Activated T-cell treated with anti-CD3 and anti-CD28 coated beads, Interleukin-2, amount 50 U/mL, for 72 hours (primary cell): ENCODE results near the gene GMDS. TPM values are rescaled to one million over a fixed set of nuclear protein-coding genes. Genes with fewer than 3 reads are reported as not detected.

Source experiments
- ATAC-seq, 2 donors: fragments of 150-1000 bp; cut with Tn5 transposase; replicated peaks in 1 of 2; 2 replicates each; pipeline ENCODE4 v1.10.0; 2021; ENCODE audit warnings: moderate library complexity in 2 of 2, mild to moderate bottlenecking in 1 of 2
- DNase-seq, 2 donors: peaks; one replicate each; pipeline ENCODE4 v3.0.0; 2021 to 2022; ENCODE audit warnings: mixed read lengths in 1 of 2
- H3K27ac Mint-ChIP-seq: one replicate; pipeline ENCODE4 v1.8.0; 2022; ENCODE audit warnings: mild to moderate bottlenecking, moderate library complexity, mixed read lengths
- H3K27me3 Mint-ChIP-seq: one replicate; pipeline ENCODE4 v1.8.0; 2022; ENCODE audit warnings: low read depth, mixed read lengths
- H3K36me3 Mint-ChIP-seq, 2 donors: one replicate each; pipeline ENCODE4 v1.8.0; 2022; ENCODE audit warnings: mixed read lengths in 2 of 2, mild to moderate bottlenecking in 1 of 2; ENCODE audit not compliant: insufficient read depth in 2 of 2
- H3K4me1 Mint-ChIP-seq: one replicate; pipeline ENCODE4 v1.8.0; 2022; ENCODE audit warnings: low read depth, mixed read lengths
- H3K4me3 Mint-ChIP-seq, 2 donors: one replicate each; pipeline ENCODE4 v1.8.0; 2022; ENCODE audit warnings: mild to moderate bottlenecking in 2 of 2, mixed read lengths in 2 of 2, moderate library complexity in 2 of 2
- H3K9me3 Mint-ChIP-seq, 2 donors: one replicate each; pipeline ENCODE4 v1.8.0; 2022; ENCODE audit warnings: mixed read lengths in 2 of 2
- total RNA-seq, 2 donors: library from RNA; stranded (reverse); gene quantifications; one replicate each; pipeline ENCODE4 v1.2.3, GENCODE V29; 2022

The GMDS gene
- total RNA-seq, 2 donors from 2014 or later: 23.8 to 33.0 TPM

- no peaks in the 10 kb centered on the region for H3K27me3 Mint-ChIP-seq
- no peak overlapping the region for H3K27ac Mint-ChIP-seq
- no peaks in the 10 kb centered on the region for H3K4me1 Mint-ChIP-seq
- H3K9me3 Mint-ChIP-seq: no peaks in the 10 kb centered on the region
- ATAC-seq (no peak), DNase-seq (no peak)
- no peak overlapping the region for H3K4me3 Mint-ChIP-seq
- no peaks in the 10 kb centered on the region for H3K36me3 Mint-ChIP-seq
Measured at GRCh38 chr6:1872649-1873131, 372.7 kb downstream of the GMDS start.

DNA sequence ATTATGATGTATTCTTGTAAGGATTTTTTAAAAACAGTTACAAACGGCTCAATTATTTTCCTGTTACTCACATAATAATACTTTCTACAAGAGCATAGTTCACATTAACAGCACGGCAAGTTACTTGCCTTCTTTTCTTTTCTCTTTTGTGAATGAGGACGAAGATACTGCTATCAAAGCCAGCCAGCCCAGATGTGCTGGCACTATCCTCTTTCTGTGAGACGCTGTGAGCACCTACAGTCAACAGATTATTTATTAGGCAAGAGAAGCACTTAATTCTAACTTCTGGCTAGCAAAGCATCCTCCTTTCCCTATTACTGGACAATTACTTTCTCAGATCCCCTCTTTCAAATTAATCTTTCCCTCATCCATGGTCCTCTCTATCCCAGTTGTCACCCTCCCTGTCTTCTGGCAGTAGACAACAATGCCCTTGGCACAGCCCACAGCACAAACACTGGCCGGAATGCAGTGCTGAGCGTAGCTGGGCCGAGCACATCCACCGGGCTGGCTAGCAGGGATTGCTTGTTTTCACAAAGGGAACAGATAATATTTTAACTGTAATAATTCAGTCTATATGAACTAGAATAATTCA is 373.6 kb downstream of the GMDS start:
- Mint-ChIP-seq H3K36me3 (no peaks in the 10 kb centered on the region), H3K27ac (no peak overlapping the region), H3K4me1 (no peaks in the 10 kb centered on the region), H3K27me3 (no peaks in the 10 kb centered on the region), H3K4me3 (no peak overlapping the region), H3K9me3 (no peaks in the 10 kb centered on the region)
- DNase-seq (no peak), ATAC-seq (no peak)

GRCh38 chr6:1870932-1871331 is 374.5 kb downstream of the GMDS start:
- Mint-ChIP-seq H3K36me3 (no peaks in the 10 kb centered on the region), H3K27ac (no peak overlapping the region), H3K27me3 (no peaks in the 10 kb centered on the region), H3K9me3 (no peaks in the 10 kb centered on the region), H3K4me3 (no peak overlapping the region), H3K4me1 (no peaks in the 10 kb centered on the region)
- no peak for ATAC-seq
- DNase-seq: no peak

DNA sequence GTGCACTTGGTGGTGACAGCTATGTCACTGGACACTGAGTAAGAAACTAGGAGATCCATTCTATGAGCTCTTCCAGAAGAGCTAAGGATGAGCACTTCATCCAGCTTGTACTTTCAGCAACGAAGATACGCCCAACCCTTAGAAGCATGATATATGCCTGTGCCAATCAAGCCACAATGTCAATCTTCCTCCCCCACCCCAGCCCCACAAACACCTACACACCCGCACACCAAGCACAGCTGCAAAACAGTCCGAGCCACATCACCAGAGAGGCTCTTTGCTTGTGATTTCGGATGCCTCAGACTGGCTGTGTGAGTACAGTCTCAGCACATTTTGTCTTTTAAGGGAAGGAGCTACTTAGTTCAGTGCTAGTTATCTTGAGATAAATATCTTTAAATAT is 375.2 kb downstream of the GMDS start:
- H3K9me3 Mint-ChIP-seq: no peaks in the 10 kb centered on the region
- H3K4me3 Mint-ChIP-seq: no peak overlapping the region
- ATAC-seq (no peak), DNase-seq (no peak)
- no peaks in the 10 kb centered on the region for H3K4me1 Mint-ChIP-seq
- no peak overlapping the region for H3K27ac Mint-ChIP-seq
- no peaks in the 10 kb centered on the region for H3K36me3 Mint-ChIP-seq
- H3K27me3 Mint-ChIP-seq: no peaks in the 10 kb centered on the region

- Mint-ChIP-seq H3K27ac (no peak overlapping the region), H3K4me3 (no peak overlapping the region), H3K9me3 (no peaks in the 10 kb centered on the region), H3K36me3 (no peaks in the 10 kb centered on the region), H3K4me1 (no peaks in the 10 kb centered on the region), H3K27me3 (no peaks in the 10 kb centered on the region)
- ATAC-seq (no peak), DNase-seq (no peak)
Measured at GRCh38 chr6:1869769-1870168, 375.6 kb downstream of the GMDS start.

GRCh38 chr6:1869308-1869707 is 376.1 kb downstream of the GMDS start:
- Mint-ChIP-seq H3K27me3 (no peaks in the 10 kb centered on the region), H3K27ac (no peak overlapping the region), H3K4me3 (no peak overlapping the region), H3K4me1 (no peaks in the 10 kb centered on the region), H3K9me3 (no peaks in the 10 kb centered on the region), H3K36me3 (no peaks in the 10 kb centered on the region)
- DNase-seq (no peak), ATAC-seq (no peak)

- no peak overlapping the region for H3K4me3 Mint-ChIP-seq
- no peaks in the 10 kb centered on the region for H3K9me3 Mint-ChIP-seq
- ATAC-seq (no peak), DNase-seq (no peak)
- no peaks in the 10 kb centered on the region for H3K36me3 Mint-ChIP-seq
- H3K27ac Mint-ChIP-seq: no peak overlapping the region
- no peaks in the 10 kb centered on the region for H3K4me1 Mint-ChIP-seq
- no peaks in the 10 kb centered on the region for H3K27me3 Mint-ChIP-seq
Measured at GRCh38 chr6:1868561-1869261, 376.7 kb downstream of the GMDS start.

DNA sequence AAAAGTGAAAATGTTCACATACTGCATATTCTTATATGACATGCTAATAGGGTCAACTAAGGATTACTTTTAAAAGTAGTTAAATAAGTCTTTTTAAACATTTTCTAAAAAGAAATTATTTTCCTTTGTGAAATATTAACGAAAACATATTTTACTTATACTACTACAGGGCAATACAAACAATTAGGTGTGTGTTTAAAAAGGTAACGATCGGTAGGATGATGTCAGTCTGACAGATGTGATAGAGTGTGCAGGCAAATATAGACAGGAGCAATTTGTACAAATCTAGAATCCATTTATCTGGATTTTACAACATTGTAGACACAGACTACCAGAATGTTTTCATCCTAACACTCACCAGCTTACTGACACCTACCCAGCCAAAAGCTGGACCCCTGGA is 378.2 kb downstream of the GMDS start:
- Mint-ChIP-seq H3K27ac (no peak overlapping the region), H3K27me3 (no peaks in the 10 kb centered on the region)

GRCh38 chr6:1865585-1865984 is 379.8 kb downstream of the GMDS start:
- H3K27ac Mint-ChIP-seq: no peak overlapping the region
- no peaks in the 10 kb centered on the region for H3K9me3 Mint-ChIP-seq
- no peak for ATAC-seq
- DNase-seq: no peak
- no peaks in the 10 kb centered on the region for H3K36me3 Mint-ChIP-seq
- no peaks in the 10 kb centered on the region for H3K4me1 Mint-ChIP-seq
- H3K4me3 Mint-ChIP-seq: no peak overlapping the region
- no peaks in the 10 kb centered on the region for H3K27me3 Mint-ChIP-seq

More for the DNA sequence above, 378.2 kb downstream of the GMDS start:
- no peak for DNase-seq
- no peaks in the 10 kb centered on the region for H3K4me1 Mint-ChIP-seq
- H3K4me3 Mint-ChIP-seq: no peak overlapping the region
- no peaks in the 10 kb centered on the region for H3K36me3 Mint-ChIP-seq
- no peak for ATAC-seq
- H3K9me3 Mint-ChIP-seq: no peaks in the 10 kb centered on the region

DNA sequence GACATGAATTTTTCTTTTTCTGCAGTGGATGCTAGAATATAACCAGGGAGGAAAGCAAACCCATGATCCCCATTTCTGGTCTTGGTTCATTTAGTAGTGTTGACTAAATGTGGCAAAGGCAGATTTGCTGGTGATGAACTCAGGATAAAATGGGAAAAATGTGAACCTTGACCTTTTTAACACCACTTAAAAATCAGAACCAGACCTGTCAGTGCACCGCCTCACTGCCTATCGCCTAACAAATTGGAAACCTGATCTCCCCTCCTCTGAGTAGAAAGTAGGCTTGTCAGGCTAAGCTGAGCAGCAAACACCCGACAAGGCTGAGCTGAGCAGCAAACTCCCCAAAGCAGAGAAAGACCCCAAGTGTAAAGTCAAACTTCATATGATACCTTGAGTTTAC is 380.9 kb downstream of the GMDS start:
- DNase-seq (no peak), ATAC-seq (no peak)
- H3K4me3 Mint-ChIP-seq: no peak overlapping the region
- no peak overlapping the region for H3K27ac Mint-ChIP-seq
- H3K36me3 Mint-ChIP-seq: no peaks in the 10 kb centered on the region
- no peaks in the 10 kb centered on the region for H3K9me3 Mint-ChIP-seq
- H3K27me3 Mint-ChIP-seq: no peaks in the 10 kb centered on the region
- no peaks in the 10 kb centered on the region for H3K4me1 Mint-ChIP-seq

- Mint-ChIP-seq H3K27ac (no peak overlapping the region), H3K9me3 (no peaks in the 10 kb centered on the region), H3K4me3 (no peak overlapping the region), H3K27me3 (no peaks in the 10 kb centered on the region), H3K4me1 (no peaks in the 10 kb centered on the region), H3K36me3 (no peaks in the 10 kb centered on the region)
- DNase-seq (no peak), ATAC-seq (no peak)
Measured at GRCh38 chr6:1862411-1862810, 383.0 kb downstream of the GMDS start.

DNA sequence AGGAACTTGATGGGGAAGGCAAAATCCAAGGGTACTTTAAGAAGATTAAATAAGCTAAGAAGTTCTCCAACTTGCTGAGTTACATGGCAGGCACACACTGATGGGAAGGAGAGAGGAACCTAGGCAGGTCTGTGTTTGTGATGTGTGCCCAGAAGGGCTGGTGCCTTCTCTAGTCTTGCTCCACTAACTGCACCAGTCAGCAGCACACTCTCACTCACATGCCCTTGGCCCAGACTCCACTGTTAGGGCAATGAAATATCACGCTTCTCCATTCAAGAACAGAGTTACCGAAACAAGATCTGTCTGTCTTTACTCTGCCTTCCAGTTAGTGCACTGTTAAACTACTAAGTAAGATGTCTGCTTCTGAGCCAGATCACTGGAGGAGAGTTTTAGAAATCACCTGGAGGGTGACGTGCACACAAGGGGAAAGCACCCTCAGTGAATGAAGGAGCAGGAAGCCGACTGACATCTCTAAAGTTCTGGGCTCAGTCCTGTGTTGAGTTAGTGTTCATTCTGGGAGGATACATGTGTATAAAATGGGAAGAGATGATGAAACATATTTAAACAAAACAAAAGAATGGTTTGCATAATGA is 384.6 kb downstream of the GMDS start:
- Mint-ChIP-seq H3K27me3 (no peaks in the 10 kb centered on the region), H3K27ac (no peak overlapping the region), H3K36me3 (no peaks in the 10 kb centered on the region), H3K4me3 (no peak overlapping the region), H3K4me1 (no peaks in the 10 kb centered on the region), H3K9me3 (no peaks in the 10 kb centered on the region)
- ATAC-seq: no peak
- DNase-seq: no peak

DNA sequence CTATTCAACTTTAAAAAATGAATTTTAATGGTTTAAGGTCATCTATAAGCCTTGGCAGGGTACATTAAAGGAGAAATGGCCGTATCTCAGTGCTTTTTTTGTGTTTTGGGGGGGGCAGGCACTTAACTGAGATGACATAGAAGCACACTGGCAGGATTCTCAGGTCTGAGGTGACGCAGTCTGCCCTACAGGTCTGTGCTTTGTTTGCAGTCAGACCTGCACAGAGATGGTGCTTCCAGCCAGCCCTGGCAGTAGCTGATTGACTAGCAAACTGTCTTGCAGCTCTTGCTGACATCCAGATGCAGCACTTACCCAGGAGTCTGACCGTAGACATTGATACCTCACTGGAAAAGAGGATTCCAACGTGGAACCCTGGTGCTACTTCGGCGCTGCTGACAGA is 386.5 kb downstream of the GMDS start:
- no peak for ATAC-seq
- Mint-ChIP-seq H3K36me3 (no peaks in the 10 kb centered on the region), H3K9me3 (no peaks in the 10 kb centered on the region), H3K27ac (no peak overlapping the region), H3K4me3 (no peak overlapping the region), H3K4me1 (no peaks in the 10 kb centered on the region), H3K27me3 (no peaks in the 10 kb centered on the region)
- no peak for DNase-seq

- Mint-ChIP-seq H3K27ac (no peak overlapping the region), H3K4me1 (no peaks in the 10 kb centered on the region), H3K4me3 (no peak overlapping the region), H3K27me3 (no peaks in the 10 kb centered on the region), H3K36me3 (no peaks in the 10 kb centered on the region), H3K9me3 (no peaks in the 10 kb centered on the region)
- DNase-seq (no peak), ATAC-seq (no peak)
Measured at GRCh38 chr6:1858196-1858595, 387.2 kb downstream of the GMDS start.
